Stimulated activated naive CD8-positive, alpha-beta T cell treated with anti-CD3 and anti-CD28 coated beads, Interleukin-15, amount 100 ng/mL, for 72 hours (primary cell): ENCODE results near the gene PPIH.
"Not testable (repeated sequence)": the region's sequence is repeated elsewhere in the genome, so short reads cannot be mapped to it uniquely, and the experiment has no call there.

Experiments
- ATAC-seq: fragments of 150-1000 bp; cut with Tn5 transposase; 2 replicates; pipeline ENCODE4 v1.10.0; 2021; ENCODE audit warnings: mild to moderate bottlenecking, moderate library complexity
- DNase-seq, 2 donors: peaks; one replicate each; pipeline ENCODE4 v3.0.0; 2021 to 2022
- H3K27ac Mint-ChIP-seq, 2 donors: one replicate each; pipeline ENCODE4 v1.8.0; 2022; ENCODE audit warnings: mild to moderate bottlenecking in 2 of 2, mixed read lengths in 2 of 2, moderate library complexity in 2 of 2
- H3K27me3 Mint-ChIP-seq: one replicate; pipeline ENCODE4 v1.8.0; 2022; ENCODE audit warnings: mixed read lengths
- H3K4me1 Mint-ChIP-seq: one replicate; pipeline ENCODE4 v1.8.0; 2022; ENCODE audit warnings: mild to moderate bottlenecking, mixed read lengths
- H3K4me3 Mint-ChIP-seq, 2 donors: one replicate each; pipeline ENCODE4 v1.8.0; 2022; ENCODE audit warnings: mild to moderate bottlenecking in 2 of 2, mixed read lengths in 2 of 2, moderate library complexity in 1 of 2
- H3K9me3 Mint-ChIP-seq, 2 donors: one replicate each; pipeline ENCODE4 v1.8.0; 2022; ENCODE audit warnings: mixed read lengths in 2 of 2

PPIH gene

DNA sequence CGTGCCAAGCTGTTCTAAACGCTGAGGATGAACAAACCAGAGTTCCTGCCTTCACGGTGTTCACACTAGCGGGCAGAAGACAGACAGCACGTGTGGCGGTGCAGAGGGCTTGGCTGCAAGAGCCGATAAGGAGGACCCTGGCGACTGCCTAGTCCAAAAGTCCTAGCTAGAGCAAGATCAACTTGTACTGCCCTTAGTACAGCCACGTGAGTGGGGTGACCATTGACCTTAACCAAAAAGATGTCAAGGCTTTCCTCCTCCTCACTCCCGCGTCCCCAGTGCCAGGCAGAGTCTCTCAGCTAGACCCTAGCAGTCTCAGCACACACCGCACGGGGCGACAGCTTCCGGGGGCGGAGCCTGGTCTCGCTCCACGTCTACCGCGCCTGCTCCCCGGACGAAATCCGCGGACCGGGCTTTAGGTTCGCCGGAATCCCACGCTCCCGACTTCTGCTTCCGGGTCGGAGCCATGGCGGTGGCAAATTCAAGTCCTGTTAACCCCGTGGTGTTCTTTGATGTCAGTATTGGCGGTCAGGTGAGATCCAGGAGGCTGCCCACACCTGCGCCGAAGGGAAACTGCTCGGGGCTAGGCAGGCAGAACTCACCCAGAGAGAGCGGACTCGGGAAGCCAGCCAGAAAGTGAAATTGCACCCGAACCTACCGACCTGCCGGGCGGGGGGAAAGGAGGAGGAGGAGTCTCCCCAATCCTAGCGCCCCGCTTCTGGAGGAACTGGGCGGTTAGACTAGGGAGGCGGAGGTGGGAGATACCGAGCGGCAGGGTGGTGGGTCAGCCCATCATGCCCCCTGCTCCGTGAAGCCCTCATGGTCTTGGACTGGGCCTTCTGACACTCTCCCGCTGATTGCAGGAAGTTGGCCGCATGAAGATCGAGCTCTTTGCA lies at the start of gene PPIH:
Gene PPIH (plus strand): TSS at position 443 of the 896 bp plus-strand sequence. CDS start 24 bp downstream, at position 467.
- Mint-ChIP-seq H3K4me1 (peaks cover 40% of the 10 kb centered on the region), H3K27me3 (no peaks in the 10 kb centered on the region), H3K9me3 (no peaks in the 10 kb centered on the region), H3K4me3 (peak within 1 kb of the TSS; percentile 94 to 98), H3K27ac (peak within 1 kb of the TSS; percentile 96 to 99)
- ATAC-seq (peak; percentile 99), DNase-seq (peak; percentile 92 to 95)

DNA sequence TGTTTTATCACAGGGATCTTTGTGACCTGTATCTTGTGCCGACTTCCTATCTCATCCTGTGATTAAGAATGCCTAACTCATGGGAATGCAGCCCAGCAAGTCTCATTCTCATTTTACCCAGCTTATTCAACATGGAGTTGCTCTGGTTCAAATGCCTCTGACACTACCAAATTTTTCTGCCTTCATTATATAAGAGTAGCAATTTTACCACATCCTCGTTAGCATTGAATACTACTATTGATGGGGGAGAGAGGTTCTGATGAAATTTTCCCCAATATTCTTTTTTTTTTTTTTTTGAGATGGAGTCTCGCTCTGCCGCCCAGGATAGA lies 44.5 kb upstream of the PPIH start:
- H3K9me3 Mint-ChIP-seq, result no peaks in the 10 kb centered on the region
- peak overlapping the region in 1 of 2 donors; percentile 67 for H3K27ac Mint-ChIP-seq
- ATAC-seq, result no peak
- no peak overlapping the region for H3K4me3 Mint-ChIP-seq
- no peaks in the 10 kb centered on the region for H3K4me1 Mint-ChIP-seq
- no peak for DNase-seq
- H3K27me3 Mint-ChIP-seq, result no peaks in the 10 kb centered on the region

DNA sequence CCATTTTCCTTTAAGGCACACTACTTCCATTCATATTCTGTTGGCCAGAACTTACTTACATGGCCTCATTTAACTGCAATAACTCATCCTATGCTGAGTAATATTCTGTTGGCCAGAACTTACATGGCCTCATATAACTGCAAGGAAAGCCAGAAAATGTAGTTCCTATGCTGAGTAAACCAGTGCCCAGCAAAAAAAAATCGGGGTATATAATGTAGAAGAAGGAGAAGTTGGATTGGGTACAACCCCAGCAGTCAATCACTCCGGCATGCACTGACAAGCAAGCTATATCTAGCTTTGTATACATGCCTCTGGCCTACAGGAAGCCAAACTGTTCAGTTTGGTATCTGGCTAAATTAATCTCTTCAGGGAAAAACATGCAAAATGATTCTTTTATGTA lies 39.4 kb upstream of the PPIH start:
- Mint-ChIP-seq H3K9me3 (no peaks in the 10 kb centered on the region), H3K27me3 (no peaks in the 10 kb centered on the region), H3K4me1 (no peaks in the 10 kb centered on the region), H3K27ac (peak overlapping the region in 1 of 2 donors; percentile 4), H3K4me3 (no peak overlapping the region)
- ATAC-seq (no peak), DNase-seq (no peak)

DNA sequence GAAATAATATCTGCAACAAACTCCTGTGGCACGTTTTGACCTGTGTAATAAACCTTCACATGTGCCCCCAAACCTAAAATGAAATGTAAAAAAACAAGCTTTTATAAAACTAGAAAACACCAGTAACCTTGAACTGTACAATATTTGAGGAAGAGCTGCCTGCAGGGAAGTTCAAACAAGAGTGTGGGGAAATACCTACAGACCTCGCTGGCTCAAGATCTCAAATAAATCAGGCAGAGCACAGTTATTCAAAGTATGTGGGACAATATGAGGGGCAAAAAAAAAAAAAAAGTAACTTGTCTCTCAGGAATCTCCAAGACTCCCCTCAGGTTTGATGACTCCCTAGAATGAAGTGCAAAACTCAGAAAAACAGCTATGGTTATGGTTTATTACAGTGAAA lies 37.9 kb upstream of the PPIH start:
- no peaks in the 10 kb centered on the region for H3K9me3 Mint-ChIP-seq
- ATAC-seq (no peak), DNase-seq (no peak)
- no peaks in the 10 kb centered on the region for H3K4me1 Mint-ChIP-seq
- no peaks in the 10 kb centered on the region for H3K27me3 Mint-ChIP-seq
- no peak overlapping the region for H3K4me3 Mint-ChIP-seq
- no peak overlapping the region for H3K27ac Mint-ChIP-seq

GRCh38 chr1:42621180-42621579 lies 37.0 kb upstream of the PPIH start:
- not testable (repeated sequence) for ATAC-seq, H3K9me3 Mint-ChIP-seq, H3K27me3 Mint-ChIP-seq, H3K4me3 Mint-ChIP-seq, H3K4me1 Mint-ChIP-seq, DNase-seq, H3K27ac Mint-ChIP-seq

DNA sequence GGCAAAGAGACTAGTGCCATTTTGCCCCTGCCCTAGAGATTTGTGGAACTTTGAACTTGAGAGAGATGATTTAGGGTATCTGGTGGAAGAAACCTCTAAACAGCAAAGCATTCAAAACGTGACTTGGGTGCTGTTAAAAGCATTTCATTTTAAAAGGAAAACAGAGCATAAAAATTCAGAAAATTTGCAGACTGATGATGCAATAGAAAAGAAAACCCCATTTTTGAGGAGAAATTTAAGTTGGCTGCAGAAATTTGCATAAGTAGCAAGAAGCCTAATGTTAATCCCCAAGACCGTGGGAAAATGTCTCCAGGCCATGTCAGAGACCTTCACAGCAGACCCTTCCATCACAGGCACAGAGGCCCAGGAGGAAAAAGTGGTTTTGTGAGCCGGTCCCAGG lies 31.0 kb upstream of the PPIH start:
- H3K9me3 Mint-ChIP-seq, H3K4me3 Mint-ChIP-seq, H3K27ac Mint-ChIP-seq, H3K4me1 Mint-ChIP-seq, ATAC-seq, DNase-seq, H3K27me3 Mint-ChIP-seq: not testable (repeated sequence)

DNA sequence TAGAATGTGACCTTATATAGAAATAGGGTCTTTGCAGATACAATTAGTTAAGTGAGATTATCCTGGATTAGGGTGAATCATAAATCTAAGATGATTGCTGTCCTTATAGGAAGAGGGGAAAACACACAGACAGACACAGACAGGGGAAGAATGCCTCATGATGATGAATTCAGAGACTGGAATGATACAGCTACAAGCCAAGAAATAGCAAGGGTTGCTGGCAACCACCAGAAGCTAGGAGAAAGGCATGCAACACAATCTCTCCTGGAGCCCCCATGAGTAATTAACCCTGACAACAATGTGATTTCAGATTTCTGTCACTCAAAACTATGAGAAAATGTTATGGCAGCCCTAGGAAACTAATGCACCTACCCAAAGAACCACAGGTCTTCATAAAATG lies 19.1 kb upstream of the PPIH start:
- no peak for ATAC-seq
- H3K27ac Mint-ChIP-seq, result no peak overlapping the region

GRCh38 chr1:42646056-42646455 lies 12.2 kb upstream of the PPIH start:
- no peak for ATAC-seq
- H3K4me1 Mint-ChIP-seq, result no peaks in the 10 kb centered on the region
- H3K4me3 Mint-ChIP-seq, result no peak overlapping the region
- H3K9me3 Mint-ChIP-seq, result peaks cover 13 to 18% of the 10 kb centered on the region in 2 donors
- no peaks in the 10 kb centered on the region for H3K27me3 Mint-ChIP-seq
- DNase-seq, result no peak
- H3K27ac Mint-ChIP-seq, result no peak overlapping the region

More for the DNA sequence above, 19.1 kb upstream of the PPIH start:
- Mint-ChIP-seq H3K9me3 (no peaks in the 10 kb centered on the region), H3K4me1 (no peaks in the 10 kb centered on the region), H3K4me3 (no peak overlapping the region), H3K27me3 (no peaks in the 10 kb centered on the region)
- no peak for DNase-seq

GRCh38 chr1:42657201-42657600 lies 1.0 kb upstream of the PPIH start:
- Mint-ChIP-seq H3K4me3 (peak overlapping the region; percentile 94 to 98), H3K4me1 (peaks cover 40% of the 10 kb centered on the region), H3K27me3 (no peaks in the 10 kb centered on the region), H3K27ac (peak overlapping the region; percentile 81 to 96), H3K9me3 (no peaks in the 10 kb centered on the region)
- DNase-seq, result no peak
- no peak for ATAC-seq

GRCh38 chr1:42658877-42659337 lies 684 bp downstream of the PPIH start:
- Mint-ChIP-seq H3K27me3 (no peaks in the 10 kb centered on the region), H3K4me1 (peaks cover 40% of the 10 kb centered on the region), H3K4me3 (peak overlapping the region; percentile 94 to 98), H3K27ac (peak overlapping the region; percentile 91 to 99), H3K9me3 (no peaks in the 10 kb centered on the region)
- DNase-seq (no peak), ATAC-seq (no peak)

DNA sequence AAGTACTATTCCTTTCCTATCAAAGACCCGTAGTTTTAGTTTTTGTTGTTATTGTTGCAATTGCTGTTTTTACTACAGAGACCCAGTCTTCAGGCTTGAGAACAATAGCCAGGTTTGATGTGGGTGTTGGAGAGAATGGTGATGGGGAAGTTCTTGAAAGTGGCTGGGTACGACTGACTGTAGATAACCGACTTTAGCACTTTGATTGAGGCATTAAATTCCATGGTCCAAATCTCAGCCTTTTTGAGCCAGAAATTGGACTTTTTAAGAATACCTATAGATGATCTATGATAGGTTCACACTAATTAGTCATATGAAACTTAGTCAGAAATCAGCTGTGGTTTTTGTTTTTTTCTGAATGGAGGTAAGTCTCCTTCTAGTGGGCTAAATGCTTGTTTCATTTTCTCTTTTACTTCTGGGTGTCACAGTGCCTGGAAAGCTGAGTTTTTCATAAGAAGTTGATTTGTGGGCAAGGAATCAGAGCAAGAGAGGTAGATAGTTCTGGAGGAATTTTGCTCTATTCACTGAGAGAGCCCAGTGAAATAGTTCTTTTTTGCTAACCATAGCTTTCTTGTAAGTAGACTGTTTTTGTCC lies 2.8 kb downstream of the PPIH start:
- Mint-ChIP-seq H3K4me1 (peaks cover 40% of the 10 kb centered on the region), H3K4me3 (peak overlapping the region; percentile 68 to 74), H3K27me3 (no peaks in the 10 kb centered on the region), H3K27ac (peak overlapping the region; percentile 75 to 90), H3K9me3 (no peaks in the 10 kb centered on the region)
- peak; percentile 60 for ATAC-seq
- DNase-seq, result no peak

DNA sequence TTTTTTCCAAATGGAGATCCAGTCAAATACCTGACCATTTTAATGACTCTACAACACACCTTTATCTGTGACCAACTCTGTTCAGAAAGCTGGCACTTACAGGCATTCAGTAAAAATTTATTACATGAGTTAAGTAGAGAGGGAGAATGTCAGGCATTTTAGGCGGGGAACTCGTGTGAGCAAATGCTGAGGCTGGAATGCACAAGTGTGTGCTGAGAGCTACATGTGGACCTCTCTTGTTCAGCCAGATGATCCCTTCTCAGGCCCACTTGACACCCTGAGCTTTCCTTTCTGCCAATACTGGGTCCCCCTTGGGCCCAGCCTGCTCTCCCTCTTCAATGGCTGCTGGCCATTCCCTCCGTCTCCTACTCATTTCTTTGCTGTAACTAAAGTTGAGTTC lies 11.7 kb downstream of the PPIH start:
- no peak overlapping the region for H3K4me3 Mint-ChIP-seq
- no peaks in the 10 kb centered on the region for H3K9me3 Mint-ChIP-seq
- ATAC-seq (no peak), DNase-seq (no peak)
- H3K27me3 Mint-ChIP-seq, result no peaks in the 10 kb centered on the region
- no peaks in the 10 kb centered on the region for H3K4me1 Mint-ChIP-seq
- H3K27ac Mint-ChIP-seq, result peak overlapping the region in 1 of 2 donors; percentile 79

DNA sequence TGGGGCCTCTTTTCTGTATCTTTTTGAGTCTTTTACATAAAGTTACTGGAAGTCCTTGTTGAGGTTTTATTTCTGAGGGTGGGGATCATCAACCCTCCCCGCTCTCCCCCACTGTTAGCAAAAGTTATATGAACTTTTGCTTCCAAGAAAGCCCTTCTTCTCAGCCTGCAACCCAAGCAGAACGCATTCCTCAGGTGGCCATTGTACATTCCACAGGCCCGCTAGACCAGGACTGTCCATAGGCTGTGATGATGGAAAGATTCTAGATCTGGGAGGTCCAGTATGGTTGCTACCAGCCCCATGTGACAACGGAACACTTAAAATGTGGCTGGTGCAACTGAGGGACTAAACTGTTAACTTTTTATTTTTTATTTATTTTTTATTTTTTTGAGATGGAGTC lies 12.2 kb downstream of the PPIH start:
- no peak for DNase-seq
- Mint-ChIP-seq H3K4me3 (no peak overlapping the region), H3K9me3 (no peaks in the 10 kb centered on the region), H3K27me3 (no peaks in the 10 kb centered on the region), H3K4me1 (no peaks in the 10 kb centered on the region), H3K27ac (peak overlapping the region in 1 of 2 donors; percentile 79)
- no peak for ATAC-seq

- H3K27ac Mint-ChIP-seq, result peak overlapping the region in 1 of 2 donors; percentile 30
- DNase-seq (no peak), ATAC-seq (no peak)
- H3K27me3 Mint-ChIP-seq, result no peaks in the 10 kb centered on the region
- no peaks in the 10 kb centered on the region for H3K9me3 Mint-ChIP-seq
- no peak overlapping the region for H3K4me3 Mint-ChIP-seq
- H3K4me1 Mint-ChIP-seq, result no peaks in the 10 kb centered on the region
Measured at GRCh38 chr1:42674214-42674613, 16.0 kb downstream of the PPIH start.

- Mint-ChIP-seq H3K4me1 (peaks cover 1% of the 10 kb centered on the region), H3K9me3 (no peaks in the 10 kb centered on the region), H3K27me3 (no peaks in the 10 kb centered on the region), H3K27ac (peak overlapping the region; percentile 7 to 30), H3K4me3 (no peak overlapping the region)
- DNase-seq, result no peak
- no peak for ATAC-seq
Measured at GRCh38 chr1:42674682-42675081, 16.5 kb downstream of the PPIH start.

GRCh38 chr1:42675467-42675866 lies 17.2 kb downstream of the PPIH start:
- H3K9me3 Mint-ChIP-seq, result no peaks in the 10 kb centered on the region
- H3K27me3 Mint-ChIP-seq, result no peaks in the 10 kb centered on the region
- DNase-seq (no peak), ATAC-seq (no peak)
- no peak overlapping the region for H3K27ac Mint-ChIP-seq
- no peak overlapping the region for H3K4me3 Mint-ChIP-seq
- H3K4me1 Mint-ChIP-seq, result peaks cover 9% of the 10 kb centered on the region
